GM06990 (cell line): ENCODE measurements around the gene SEZ6.

Experiments
- DNase-seq: peaks from one replicate; pipeline ENCODE4 v3.0.0-alpha.2; 2011; ENCODE audit not compliant: insufficient read length; ENCODE audit errors: extremely low read depth
- H3K27me3 ChIP-seq: replicated peaks from 2 replicates; pipeline ENCODE4 v1.6.0; 2011; ENCODE audit warnings: low read length; ENCODE audit not compliant: control insufficient read depth, insufficient read depth
- H3K36me3 ChIP-seq: 2 replicates; pipeline ENCODE4 v1.5.1; 2011; ENCODE audit warnings: low read length; ENCODE audit not compliant: control insufficient read depth, insufficient read depth
- H3K4me3 ChIP-seq: replicated peaks from 2 replicates; pipeline ENCODE4 v1.5.1; 2011; ENCODE audit warnings: low read depth, mild to moderate bottlenecking, control low read depth, low read length
- CTCF ChIP-seq: IDR thresholded peaks from 2 replicates; pipeline ENCODE4 v1.5.1; 2011; ENCODE audit warnings: low read length, control low read depth, mild to moderate bottlenecking, inconsistent platforms; ENCODE audit not compliant: insufficient read depth, poor library complexity, severe bottlenecking

SEZ6 gene

GRCh38 chr17:28961391-28961790 lies 44.4 kb downstream of the SEZ6 start:
- TF ChIP-seq CTCF = no peak
- Histone ChIP-seq H3K36me3 (no peaks in the 10 kb centered on the region; the same call in 1 of the 2 replicates), H3K27me3 (no peaks in the 10 kb centered on the region), H3K4me3 (no peak overlapping the region)
- DNase-seq = no peak

GRCh38 chr17:28960256-28961061 lies 45.4 kb downstream of the SEZ6 start:
- Histone ChIP-seq H3K27me3 (no peaks in the 10 kb centered on the region), H3K36me3 (no peaks in the 10 kb centered on the region; the same call in 1 of the 2 replicates), H3K4me3 (no peak overlapping the region)
- no peak for TF ChIP-seq CTCF
- DNase-seq = no peak

GRCh38 chr17:28959471-28959871 lies 46.4 kb downstream of the SEZ6 start:
- no peaks in the 10 kb centered on the region for H3K27me3 ChIP-seq
- no peak for DNase-seq
- H3K4me3 ChIP-seq = no peak overlapping the region
- no peak for TF ChIP-seq CTCF
- no peaks in the 10 kb centered on the region; the same call in 1 of the 2 replicates for H3K36me3 ChIP-seq

GRCh38 chr17:28958820-28959455 lies 46.9 kb downstream of the SEZ6 start:
- no peak for DNase-seq
- no peaks in the 10 kb centered on the region for H3K27me3 ChIP-seq
- TF ChIP-seq CTCF = no peak
- H3K36me3 ChIP-seq = no peaks in the 10 kb centered on the region; the same call in 1 of the 2 replicates
- no peak overlapping the region for H3K4me3 ChIP-seq

- DNase-seq = no peak
- H3K27me3 ChIP-seq = no peaks in the 10 kb centered on the region
- no peaks in the 10 kb centered on the region; the same call in 1 of the 2 replicates for H3K36me3 ChIP-seq
- TF ChIP-seq CTCF = no peak
- no peak overlapping the region for H3K4me3 ChIP-seq
These were observed 47.9 kb downstream of the SEZ6 start for GRCh38 chr17:28957992-28958355.
